ENCODE measurements around the gene COX7B. TPM values are rescaled to one million over a fixed set of nuclear protein-coding genes. Genes with fewer than 3 reads are reported as not detected.
"Not testable (repeated sequence)": the region's sequence is repeated elsewhere in the genome, so short reads cannot be mapped to it uniquely, and the experiment has no call there.

COX7B gene
- total and polyA plus RNA-seq, 5 donors from 2014 or later: 110 to 504 (median 403) TPM

DNA sequence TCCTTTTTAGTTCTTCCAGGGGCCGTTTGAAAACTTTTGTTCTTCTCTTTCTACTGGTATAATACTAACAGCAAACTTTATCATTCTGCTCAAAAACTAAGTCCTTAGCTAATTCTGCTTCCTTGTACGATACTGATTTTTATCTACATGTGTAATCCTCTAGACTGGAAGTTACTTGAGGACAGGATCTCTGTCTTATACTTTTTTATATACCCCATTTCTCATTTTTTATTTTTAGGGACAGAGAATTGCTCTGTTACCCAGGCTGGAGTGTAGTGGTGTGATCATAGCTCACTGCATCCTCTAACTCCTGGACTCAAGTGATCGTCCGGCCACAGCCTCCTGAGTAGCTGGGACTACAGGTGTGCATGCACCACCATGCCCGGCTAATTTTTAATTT is 2.2 kb downstream of the COX7B start:
- peaks cover 0 to 34% (median 17%) of the 10 kb centered on the region in 4 donors for H3K4me1 Mint-ChIP-seq
- peak overlapping the region; percentile 98 for H3K4me3 ChIP-seq (ENCODE audit: low read depth, low read length)
- peak overlapping the region; percentile 52 to 91 (median 66) for H3K4me3 Mint-ChIP-seq

DNA sequence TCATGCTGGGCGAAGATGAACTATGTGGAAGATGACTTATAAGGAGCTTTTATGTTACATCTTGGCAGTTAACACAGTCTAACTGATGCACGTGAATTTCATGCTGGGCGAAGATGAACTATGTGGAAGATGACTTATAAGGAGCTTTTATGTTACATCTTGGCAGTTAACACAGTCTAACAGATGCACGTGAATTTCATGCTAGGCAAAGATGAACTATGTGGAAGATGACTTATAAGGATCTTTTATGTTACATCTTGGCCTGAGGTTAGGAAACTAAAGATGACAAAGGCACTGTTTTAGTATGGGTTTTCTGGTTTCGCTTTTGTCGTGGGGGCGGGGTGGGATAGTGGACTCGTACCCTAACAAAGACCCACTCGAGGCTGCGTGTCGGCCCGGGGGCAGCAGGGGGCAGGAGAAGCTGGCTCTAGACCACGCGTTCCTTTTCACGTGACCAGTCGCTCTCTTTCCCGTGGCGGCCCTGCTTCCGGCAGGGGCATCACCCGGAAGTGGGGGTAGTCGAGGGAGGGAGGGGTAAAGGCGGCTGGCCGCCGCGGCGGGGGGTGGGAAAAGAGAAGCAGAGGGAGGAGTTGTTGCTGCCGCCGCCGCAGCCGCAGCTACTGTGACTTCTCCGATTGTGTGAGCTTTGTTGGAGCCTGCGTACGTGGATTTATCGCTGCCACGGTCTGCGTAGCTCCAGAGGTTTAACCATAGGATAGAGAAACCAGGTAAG is 11.0 kb downstream of the COX7B start, which contains the start of gene ATP7A:
TSS of gene ATP7A (plus strand) at position 586 of the 733 bp plus-strand sequence. CDS start 60,949 bp downstream, outside the sequence.
- H3K27ac ChIP-seq (ENCODE audit: insufficient read depth, low read length, poor library complexity, severe bottlenecking): peak within 1 kb of the TSS; percentile 83
- H3K36me3 Mint-ChIP-seq: no peaks in the 10 kb centered on the region
- H3K27me3 Mint-ChIP-seq: no peaks in the 10 kb centered on the region
- H3K4me3 ChIP-seq (ENCODE audit: low read depth, low read length): peak within 1 kb of the TSS; percentile 98
- H3K36me3 ChIP-seq (ENCODE audit: control insufficient read depth, insufficient read depth, low read length): no peaks in the 10 kb centered on the region
- H3K4me1 ChIP-seq (ENCODE audit: control insufficient read depth, insufficient read depth, low read length, poor library complexity, severe bottlenecking): peaks cover 10% of the 10 kb centered on the region
- H3K9me3 ChIP-seq (ENCODE audit: control insufficient read depth in 2 of 2, low read length in 2 of 2): no peaks in the 10 kb centered on the region
- no peaks in the 10 kb centered on the region for H3K27me3 ChIP-seq (ENCODE audit: control insufficient read depth, insufficient read depth, low read length)
- DNase-seq: peak; percentile 87 to 94 (median 88)
- H3K4me1 Mint-ChIP-seq: peaks cover 5 to 21% (median 10%) of the 10 kb centered on the region in 4 donors
- no peaks in the 10 kb centered on the region for H3K9me3 Mint-ChIP-seq
- peak within 1 kb of the TSS; percentile 95 to 98 (median 97) for H3K27ac Mint-ChIP-seq
- peak; percentile 96 for ATAC-seq (ENCODE audit: low read depth in 2 of 2)
- peak within 1 kb of the TSS; percentile 92 to 99 (median 96) for H3K4me3 Mint-ChIP-seq

More for the DNA sequence above, 2.2 kb downstream of the COX7B start:
- no peak for DNase-seq
- Mint-ChIP-seq H3K27me3 (no peaks in the 10 kb centered on the region), H3K27ac (peak overlapping the region; percentile 20 to 83 (median 23)), H3K9me3 (no peaks in the 10 kb centered on the region), H3K36me3 (peaks cover 10% of the 10 kb centered on the region)
- H3K9me3 ChIP-seq (ENCODE audit: control insufficient read depth in 2 of 2, low read length in 2 of 2): no peaks in the 10 kb centered on the region
- peaks cover 13% of the 10 kb centered on the region for H3K36me3 ChIP-seq (ENCODE audit: control insufficient read depth, insufficient read depth, low read length)
- no peak for ATAC-seq (ENCODE audit: low read depth in 2 of 2)
- H3K27me3 ChIP-seq (ENCODE audit: control insufficient read depth, insufficient read depth, low read length): no peaks in the 10 kb centered on the region
- H3K27ac ChIP-seq (ENCODE audit: insufficient read depth, low read length, poor library complexity, severe bottlenecking): peak overlapping the region; percentile 33
- H3K4me1 ChIP-seq (ENCODE audit: control insufficient read depth, insufficient read depth, low read length, poor library complexity, severe bottlenecking): peaks cover 18% of the 10 kb centered on the region

DNA sequence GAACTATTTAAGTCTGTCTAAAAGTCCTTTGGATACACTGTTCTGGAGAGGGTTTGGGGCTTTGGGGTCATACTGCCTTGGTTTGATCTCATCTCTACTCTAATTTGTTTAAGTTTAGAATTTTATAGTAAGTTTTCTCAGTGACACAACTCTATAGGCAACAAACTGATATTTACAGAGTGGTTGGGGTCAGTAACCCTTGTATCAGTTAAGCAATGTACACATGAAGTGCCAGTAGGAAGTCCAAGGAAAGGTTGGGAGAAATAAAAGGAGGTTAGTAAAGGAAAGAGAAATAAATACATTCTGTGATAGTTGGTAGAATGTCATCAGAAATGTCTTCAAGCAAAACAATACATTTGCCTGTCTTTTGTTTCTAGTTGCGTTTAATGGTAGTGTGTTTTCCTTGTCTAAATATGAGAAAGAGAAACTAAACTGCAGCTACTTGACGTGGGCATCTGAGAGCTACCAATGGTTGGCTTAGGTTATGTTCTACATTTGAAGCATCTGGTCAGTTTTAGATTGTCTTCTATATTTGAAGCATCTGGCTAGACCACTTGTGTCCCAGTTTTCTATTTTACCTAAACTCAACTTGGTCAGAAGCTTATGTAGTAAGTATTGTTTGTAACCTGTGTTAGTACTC is 18.1 kb downstream of the COX7B start:
- H3K4me3 Mint-ChIP-seq: peak overlapping the region; percentile 22 to 91 (median 50)
- H3K27ac Mint-ChIP-seq: peak overlapping the region; percentile 27 to 92 (median 33)
- Histone ChIP-seq H3K4me1 (ENCODE audit: control insufficient read depth, insufficient read depth, low read length, poor library complexity, severe bottlenecking) (peaks cover 7% of the 10 kb centered on the region), H3K27ac (ENCODE audit: insufficient read depth, low read length, poor library complexity, severe bottlenecking) (no peak overlapping the region), H3K4me3 (ENCODE audit: low read depth, low read length) (peak overlapping the region; percentile 63), H3K36me3 (ENCODE audit: control insufficient read depth, insufficient read depth, low read length) (no peaks in the 10 kb centered on the region), H3K9me3 (ENCODE audit: control insufficient read depth in 2 of 2, low read length in 2 of 2) (no peaks in the 10 kb centered on the region), H3K27me3 (ENCODE audit: control insufficient read depth, insufficient read depth, low read length) (no peaks in the 10 kb centered on the region)
- ATAC-seq (ENCODE audit: low read depth in 2 of 2) (no peak), DNase-seq (peak in 1 of 3 donors; percentile 37)
- H3K27me3 Mint-ChIP-seq: no peaks in the 10 kb centered on the region
- peaks cover 11 to 42% (median 23%) of the 10 kb centered on the region in 4 donors for H3K4me1 Mint-ChIP-seq
- H3K9me3 Mint-ChIP-seq: peaks cover 0 to 1% (median 0%) of the 10 kb centered on the region in 7 donors
- no peaks in the 10 kb centered on the region for H3K36me3 Mint-ChIP-seq

GRCh38 chrX:77918568-77918967 is 19.3 kb downstream of the COX7B start:
- Mint-ChIP-seq H3K27me3 (no peaks in the 10 kb centered on the region), H3K36me3 (no peaks in the 10 kb centered on the region), H3K27ac (no peak overlapping the region), H3K9me3 (peaks cover 0 to 1% (median 0%) of the 10 kb centered on the region in 7 donors), H3K4me3 (no peak overlapping the region), H3K4me1 (peaks cover 4 to 41% (median 28%) of the 10 kb centered on the region in 4 donors)
- no peak overlapping the region for H3K27ac ChIP-seq (ENCODE audit: insufficient read depth, low read length, poor library complexity, severe bottlenecking)
- no peak overlapping the region for H3K4me3 ChIP-seq (ENCODE audit: low read depth, low read length)
- H3K4me1 ChIP-seq (ENCODE audit: control insufficient read depth, insufficient read depth, low read length, poor library complexity, severe bottlenecking): no peaks in the 10 kb centered on the region
- H3K9me3 ChIP-seq (ENCODE audit: control insufficient read depth in 2 of 2, low read length in 2 of 2): no peaks in the 10 kb centered on the region
- ATAC-seq (ENCODE audit: low read depth in 2 of 2): no peak
- DNase-seq: no peak
- no peaks in the 10 kb centered on the region for H3K36me3 ChIP-seq (ENCODE audit: control insufficient read depth, insufficient read depth, low read length)
- H3K27me3 ChIP-seq (ENCODE audit: control insufficient read depth, insufficient read depth, low read length): no peaks in the 10 kb centered on the region

DNA sequence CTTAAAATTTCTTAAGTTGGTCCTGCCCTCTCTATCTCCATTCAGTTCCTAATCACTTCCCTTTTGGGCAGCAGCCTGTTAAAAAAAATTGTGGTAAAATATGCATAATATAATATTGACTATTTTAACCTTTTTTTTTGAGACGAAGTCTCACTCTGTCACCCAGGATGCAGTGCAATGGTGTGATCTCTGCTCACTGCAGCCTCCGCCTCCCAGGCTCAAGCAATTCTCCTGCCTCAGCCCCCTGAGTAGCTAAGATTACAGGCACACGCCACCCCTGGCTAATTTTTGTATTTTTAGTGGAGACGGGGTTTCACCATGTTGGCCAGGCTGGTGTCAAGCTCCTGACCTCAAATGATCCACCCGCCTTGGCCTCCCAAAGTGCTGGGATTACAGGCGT is 20.1 kb downstream of the COX7B start:
- H3K36me3 Mint-ChIP-seq; DNase-seq; H3K4me3 ChIP-seq (ENCODE audit: low read depth, low read length); H3K36me3 ChIP-seq (ENCODE audit: control insufficient read depth, insufficient read depth, low read length); H3K4me3 Mint-ChIP-seq; H3K27me3 ChIP-seq (ENCODE audit: control insufficient read depth, insufficient read depth, low read length); H3K4me1 ChIP-seq (ENCODE audit: control insufficient read depth, insufficient read depth, low read length, poor library complexity, severe bottlenecking); H3K27ac ChIP-seq (ENCODE audit: insufficient read depth, low read length, poor library complexity, severe bottlenecking); H3K9me3 Mint-ChIP-seq; H3K9me3 ChIP-seq (ENCODE audit: control insufficient read depth in 2 of 2, low read length in 2 of 2); H3K27ac Mint-ChIP-seq; ATAC-seq (ENCODE audit: low read depth in 2 of 2); H3K27me3 Mint-ChIP-seq: not testable (repeated sequence)
- H3K4me1 Mint-ChIP-seq: peaks cover 4 to 42% (median 28%) of the 10 kb centered on the region in 4 donors

GRCh38 chrX:77922787-77923186 is 23.5 kb downstream of the COX7B start:
- H3K27ac ChIP-seq (ENCODE audit: insufficient read depth, low read length, poor library complexity, severe bottlenecking): no peak overlapping the region
- H3K36me3 Mint-ChIP-seq: peaks cover 3% of the 10 kb centered on the region
- no peak overlapping the region for H3K27ac Mint-ChIP-seq
- H3K9me3 Mint-ChIP-seq: peaks cover 0 to 1% (median 0%) of the 10 kb centered on the region in 7 donors
- DNase-seq (no peak), ATAC-seq (ENCODE audit: low read depth in 2 of 2) (no peak)
- H3K4me1 ChIP-seq (ENCODE audit: control insufficient read depth, insufficient read depth, low read length, poor library complexity, severe bottlenecking): no peaks in the 10 kb centered on the region
- H3K27me3 ChIP-seq (ENCODE audit: control insufficient read depth, insufficient read depth, low read length): no peaks in the 10 kb centered on the region
- peaks cover 0 to 26% (median 16%) of the 10 kb centered on the region in 4 donors for H3K4me1 Mint-ChIP-seq
- H3K27me3 Mint-ChIP-seq: no peaks in the 10 kb centered on the region
- H3K4me3 Mint-ChIP-seq: no peak overlapping the region
- no peaks in the 10 kb centered on the region for H3K36me3 ChIP-seq (ENCODE audit: control insufficient read depth, insufficient read depth, low read length)
- H3K9me3 ChIP-seq (ENCODE audit: control insufficient read depth in 2 of 2, low read length in 2 of 2): no peaks in the 10 kb centered on the region
- no peak overlapping the region for H3K4me3 ChIP-seq (ENCODE audit: low read depth, low read length)

DNA sequence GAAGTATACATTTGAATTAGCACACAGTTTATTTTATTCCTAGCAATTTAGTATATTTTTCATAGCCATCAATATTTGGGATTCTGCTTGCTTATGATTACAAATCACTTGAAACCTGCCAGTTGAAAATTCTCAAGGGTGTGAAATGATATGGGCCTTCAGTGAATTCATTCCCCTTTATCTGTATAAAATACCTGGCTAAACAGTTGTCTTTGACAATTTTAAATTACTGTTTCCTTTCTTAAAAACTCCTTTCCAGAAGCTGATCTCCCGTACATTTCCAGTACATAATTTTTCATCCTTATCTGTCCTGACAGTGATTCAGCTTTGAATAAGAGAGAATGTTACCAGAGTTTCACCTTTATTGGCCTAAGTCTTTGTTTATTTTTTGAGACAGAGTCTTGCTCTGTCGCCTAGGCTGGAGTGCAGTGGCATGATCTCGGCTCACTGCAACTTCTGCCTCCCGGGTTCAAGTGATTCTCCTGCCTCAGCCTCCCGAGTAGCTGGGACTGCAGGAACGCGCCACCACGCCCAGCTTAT is 25.1 kb downstream of the COX7B start:
- H3K4me1 Mint-ChIP-seq: peaks cover 0 to 19% (median 15%) of the 10 kb centered on the region in 4 donors
- Histone ChIP-seq H3K4me1 (ENCODE audit: control insufficient read depth, insufficient read depth, low read length, poor library complexity, severe bottlenecking) (no peaks in the 10 kb centered on the region), H3K9me3 (ENCODE audit: control insufficient read depth in 2 of 2, low read length in 2 of 2) (no peaks in the 10 kb centered on the region), H3K36me3 (ENCODE audit: control insufficient read depth, insufficient read depth, low read length) (no peaks in the 10 kb centered on the region), H3K4me3 (ENCODE audit: low read depth, low read length) (no peak overlapping the region), H3K27ac (ENCODE audit: insufficient read depth, low read length, poor library complexity, severe bottlenecking) (no peak overlapping the region), H3K27me3 (ENCODE audit: control insufficient read depth, insufficient read depth, low read length) (no peaks in the 10 kb centered on the region)
- no peak overlapping the region for H3K4me3 Mint-ChIP-seq
- ATAC-seq (ENCODE audit: low read depth in 2 of 2) (no peak), DNase-seq (no peak)
- no peak overlapping the region for H3K27ac Mint-ChIP-seq
- H3K9me3 Mint-ChIP-seq: peaks cover 0 to 1% (median 0%) of the 10 kb centered on the region in 7 donors
- H3K36me3 Mint-ChIP-seq: peaks cover 4% of the 10 kb centered on the region
- no peaks in the 10 kb centered on the region for H3K27me3 Mint-ChIP-seq
